ENCODE data around the gene PLEKHF1. TPM values are rescaled to one million over a fixed set of nuclear protein-coding genes. Genes with fewer than 3 reads are reported as not detected.

PLEKHF1 gene
- total RNA-seq, 4 donors from 2014 or later: 8.2 to 16.5 (median 9.0) TPM

DNA sequence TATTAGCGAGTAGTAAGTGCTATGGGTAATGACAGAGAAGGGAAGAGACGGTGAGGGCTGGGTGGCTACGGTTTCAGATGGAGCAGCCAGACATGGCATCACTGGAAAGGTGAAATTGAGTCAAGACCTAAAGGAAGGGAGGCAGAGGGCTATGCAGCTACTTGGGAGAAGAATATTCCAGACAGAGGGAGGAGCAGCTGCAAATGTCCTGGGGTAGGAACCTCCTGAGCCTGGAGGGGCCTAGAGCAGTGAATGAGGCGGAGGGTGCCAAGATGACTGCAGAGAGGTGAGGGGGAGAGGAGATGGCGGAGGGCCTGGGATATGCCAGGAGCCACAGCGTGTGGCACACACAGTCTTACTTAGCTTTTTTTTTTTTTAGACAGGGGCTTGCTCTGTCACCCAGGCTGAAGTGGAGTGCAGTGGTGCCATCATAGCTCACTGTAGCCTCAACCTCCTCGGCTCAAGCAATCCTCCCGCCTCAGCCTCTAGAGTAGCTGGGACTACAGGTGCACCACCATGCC is 21.1 kb downstream of the PLEKHF1 start:
- H3K27ac ChIP-seq: no peak overlapping the region
- no peak overlapping the region for H3K4me3 ChIP-seq
- H3K4me1 ChIP-seq: peaks cover 0 to 7% (median 5%) of the 10 kb centered on the region in 4 donors
- H3K27me3 ChIP-seq: no peaks in the 10 kb centered on the region
- TF ChIP-seq CTCF (IDR thresholded peaks at IDR 0.05): no peak
- no peak for TF ChIP-seq POLR2A (IDR thresholded peaks at IDR 0.05)
- no peaks in the 10 kb centered on the region for H3K36me3 ChIP-seq
- H3K9me3 ChIP-seq: peaks cover 0 to 5% (median 0%) of the 10 kb centered on the region in 4 donors
- DNase-seq: peak in 1 of 3 donors; percentile 19

- no peak for TF ChIP-seq POLR2A (IDR thresholded peaks at IDR 0.05)
- TF ChIP-seq CTCF (IDR thresholded peaks at IDR 0.05): no peak
- Histone ChIP-seq H3K27ac (peak overlapping the region in 3 of 4 donors; percentile 20 to 60 (median 41)), H3K27me3 (no peaks in the 10 kb centered on the region), H3K4me1 (no peaks in the 10 kb centered on the region), H3K4me3 (no peak overlapping the region), H3K9me3 (peaks cover 0 to 5% (median 0%) of the 10 kb centered on the region in 4 donors), H3K36me3 (no peaks in the 10 kb centered on the region)
- DNase-seq: peak in 1 of 3 donors; percentile 53
Observed at GRCh38 chr19:29687244-29687896, 22.1 kb downstream of the PLEKHF1 start.

- no peak overlapping the region for H3K27ac ChIP-seq
- TF ChIP-seq POLR2A (IDR thresholded peaks at IDR 0.05) (no peak), CTCF (IDR thresholded peaks at IDR 0.05) (no peak)
- H3K4me3 ChIP-seq: no peak overlapping the region
- peaks cover 0 to 5% (median 0%) of the 10 kb centered on the region in 4 donors for H3K9me3 ChIP-seq
- H3K27me3 ChIP-seq: no peaks in the 10 kb centered on the region
- H3K36me3 ChIP-seq: no peaks in the 10 kb centered on the region
- no peaks in the 10 kb centered on the region for H3K4me1 ChIP-seq
- no peak for DNase-seq
Observed at GRCh38 chr19:29687897-29688728, 22.9 kb downstream of the PLEKHF1 start.

GRCh38 chr19:29690842-29691241 is 25.6 kb downstream of the PLEKHF1 start:
- peaks cover 0 to 5% (median 0%) of the 10 kb centered on the region in 4 donors for H3K9me3 ChIP-seq
- no peak overlapping the region for H3K4me3 ChIP-seq
- peak in 1 of 3 donors; percentile 64 for DNase-seq
- TF ChIP-seq POLR2A (IDR thresholded peaks at IDR 0.05): no peak
- TF ChIP-seq CTCF (IDR thresholded peaks at IDR 0.05): peak in 4 of 6 experiments; percentile 38 to 51 (median 42)
- no peak overlapping the region for H3K27ac ChIP-seq
- H3K36me3 ChIP-seq: no peaks in the 10 kb centered on the region
- H3K4me1 ChIP-seq: no peaks in the 10 kb centered on the region
- no peaks in the 10 kb centered on the region for H3K27me3 ChIP-seq

- no peak overlapping the region for H3K27ac ChIP-seq
Observed at GRCh38 chr19:29694161-29694560, 28.9 kb downstream of the PLEKHF1 start.

More at GRCh38 chr19:29694161-29694560, 28.9 kb downstream of the PLEKHF1 start:
- Histone ChIP-seq H3K36me3 (no peaks in the 10 kb centered on the region), H3K4me3 (no peak overlapping the region), H3K27me3 (no peaks in the 10 kb centered on the region), H3K4me1 (no peaks in the 10 kb centered on the region), H3K9me3 (peaks cover 0 to 5% (median 0%) of the 10 kb centered on the region in 4 donors)
- no peak for TF ChIP-seq CTCF (IDR thresholded peaks at IDR 0.05)
- no peak for TF ChIP-seq POLR2A (IDR thresholded peaks at IDR 0.05)
- DNase-seq: no peak
